Mesenteric fat pad (tissue), 1 donor: ENCODE data around the gene RASA3. TPM values are rescaled to one million over a fixed set of nuclear protein-coding genes. Genes with fewer than 3 reads are reported as not detected.
"Not testable (repeated sequence)": the region's sequence is repeated elsewhere in the genome, so short reads cannot be mapped to it uniquely, and the experiment has no call there.

ENCODE experiments used
- DNase-seq: peaks from one replicate; pipeline ENCODE4 v3.0.0-alpha.2; 2020; ENCODE audit warnings: low spot score
- total RNA-seq: library from RNA; stranded (reverse); fragmentation: NEBNext Ultra II Directional; extraction: Animal tissue kit (Norgen Biotek cat#: 25700); gene quantifications from one replicate; pipeline ENCODE4 v1.2.1, GENCODE V29; 2021
- donor health status: DM: yes; HTN: yes; CAD: no.

The RASA3 gene
- total RNA-seq, 1 donor from 2014 or later: 102 TPM

GRCh38 chr13:114142640-114143490 lies 10.4 kb upstream of the RASA3 start:
- DNase-seq: no peak

- no peak for DNase-seq
These were observed 9.7 kb upstream of the RASA3 start for GRCh38 chr13:114142137-114142550.

- no peak for DNase-seq
These were observed 9.0 kb upstream of the RASA3 start for GRCh38 chr13:114141261-114141996.

GRCh38 chr13:114140906-114141250 lies 8.5 kb upstream of the RASA3 start:
- no peak for DNase-seq

GRCh38 chr13:114140131-114140905 lies 7.9 kb upstream of the RASA3 start:
- no peak for DNase-seq

- no peak for DNase-seq
These were observed 4.2 kb upstream of the RASA3 start for GRCh38 chr13:114136576-114136975.

- no peak for DNase-seq
These were observed 3.3 kb upstream of the RASA3 start for GRCh38 chr13:114135731-114136171.

GRCh38 chr13:114134944-114135610 lies 2.7 kb upstream of the RASA3 start:
- no peak for DNase-seq

- DNase-seq: no peak
These were observed 1.9 kb upstream of the RASA3 start for GRCh38 chr13:114134111-114134943.

GRCh38 chr13:114133552-114133951 lies 1.1 kb upstream of the RASA3 start:
- not testable (repeated sequence) for DNase-seq

- not testable (repeated sequence) for DNase-seq
These were observed 703 bp upstream of the RASA3 start for GRCh38 chr13:114133126-114133525.

GRCh38 chr13:114131583-114132418 lies 622 bp downstream of the RASA3 start:
- DNase-seq: no peak

GRCh38 chr13:114130837-114131582 lies 1.4 kb downstream of the RASA3 start:
- DNase-seq: no peak

GRCh38 chr13:114130131-114130836 lies 2.1 kb downstream of the RASA3 start:
- no peak for DNase-seq

- DNase-seq: no peak
These were observed 2.8 kb downstream of the RASA3 start for GRCh38 chr13:114129649-114130062.

GRCh38 chr13:114128624-114129522 lies 3.5 kb downstream of the RASA3 start:
- DNase-seq: no peak

GRCh38 chr13:114128348-114128623 lies 4.1 kb downstream of the RASA3 start:
- DNase-seq: no peak
